Measurements from ENCODE around the gene TMEM255B. TPM values are rescaled to one million over a fixed set of nuclear protein-coding genes. Genes with fewer than 3 reads are reported as not detected.

The TMEM255B gene
- total RNA-seq, 2 donors from 2014 or later: 3.0 to 4.2 TPM

- TF ChIP-seq, protein P1, sequence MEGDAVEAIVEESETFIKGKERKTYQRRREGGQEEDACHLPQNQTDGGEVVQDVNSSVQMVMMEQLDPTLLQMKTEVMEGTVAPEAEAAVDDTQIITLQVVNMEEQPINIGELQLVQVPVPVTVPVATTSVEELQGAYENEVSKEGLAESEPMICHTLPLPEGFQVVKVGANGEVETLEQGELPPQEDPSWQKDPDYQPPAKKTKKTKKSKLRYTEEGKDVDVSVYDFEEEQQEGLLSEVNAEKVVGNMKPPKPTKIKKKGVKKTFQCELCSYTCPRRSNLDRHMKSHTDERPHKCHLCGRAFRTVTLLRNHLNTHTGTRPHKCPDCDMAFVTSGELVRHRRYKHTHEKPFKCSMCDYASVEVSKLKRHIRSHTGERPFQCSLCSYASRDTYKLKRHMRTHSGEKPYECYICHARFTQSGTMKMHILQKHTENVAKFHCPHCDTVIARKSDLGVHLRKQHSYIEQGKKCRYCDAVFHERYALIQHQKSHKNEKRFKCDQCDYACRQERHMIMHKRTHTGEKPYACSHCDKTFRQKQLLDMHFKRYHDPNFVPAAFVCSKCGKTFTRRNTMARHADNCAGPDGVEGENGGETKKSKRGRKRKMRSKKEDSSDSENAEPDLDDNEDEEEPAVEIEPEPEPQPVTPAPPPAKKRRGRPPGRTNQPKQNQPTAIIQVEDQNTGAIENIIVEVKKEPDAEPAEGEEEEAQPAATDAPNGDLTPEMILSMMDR (IDR thresholded peaks at IDR 0.05): no peak
- Histone ChIP-seq H3K4me1 (peaks cover 22% of the 10 kb centered on the region), H3K9me3 (no peaks in the 10 kb centered on the region), H3K27ac (no peak overlapping the region), H3K36me3 (no peaks in the 10 kb centered on the region), H3K9ac (ENCODE audit: low read depth in 2 of 2, low read length in 2 of 2) (peak overlapping the region; percentile 31 to 83), H3K27me3 (no peaks in the 10 kb centered on the region), H3K4me3 (no peak overlapping the region)
- intact Hi-C loops (cut with DNase I): no loop called here
- no peak for DNase-seq
Measured at GRCh38 chr13:113838711-113839201, 79.7 kb downstream of the TMEM255B start.

DNA sequence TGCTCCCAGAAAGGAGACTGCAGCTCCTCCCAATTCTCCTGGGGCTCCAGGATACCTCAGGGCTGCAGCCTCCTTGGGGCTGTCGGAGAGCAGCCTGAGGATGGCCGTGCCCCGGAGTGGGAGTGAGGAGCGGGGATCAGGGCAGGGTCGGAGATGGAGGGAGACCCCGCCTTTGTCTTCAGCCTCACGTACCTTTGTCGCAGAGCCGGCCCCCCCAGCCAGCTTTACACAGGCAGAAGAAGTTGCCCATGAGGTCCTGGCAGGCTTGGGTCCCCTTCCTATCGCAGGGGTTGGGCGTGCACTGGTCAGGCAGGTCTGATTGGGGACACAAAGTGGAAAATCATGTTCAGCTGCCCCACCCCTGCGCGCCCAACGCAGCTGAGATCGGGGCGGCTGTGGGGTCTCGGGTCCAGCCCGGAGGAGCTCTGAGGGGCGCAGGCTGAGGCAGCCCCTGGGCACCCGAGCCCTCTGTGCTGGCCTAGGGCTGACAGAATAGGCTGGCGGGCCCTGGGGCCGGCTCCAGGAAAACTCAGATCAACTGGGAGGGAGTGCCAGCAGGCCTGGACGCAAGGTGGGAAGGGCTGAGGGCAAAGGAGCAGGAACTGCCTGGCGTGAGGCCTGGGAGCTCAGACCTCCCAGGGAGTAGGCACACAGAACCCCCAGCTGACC, 80.6 kb downstream of the TMEM255B start:
- DNase-seq: peak; percentile 76
- Histone ChIP-seq H3K36me3 (no peaks in the 10 kb centered on the region), H3K9ac (ENCODE audit: low read depth in 2 of 2, low read length in 2 of 2) (peak overlapping the region; percentile 68 to 83), H3K4me3 (no peak overlapping the region), H3K9me3 (no peaks in the 10 kb centered on the region), H3K4me1 (peaks cover 22% of the 10 kb centered on the region), H3K27me3 (no peaks in the 10 kb centered on the region), H3K27ac (peak overlapping the region; percentile 58)
- intact Hi-C loops (cut with DNase I): no loop called here
- TF ChIP-seq, protein P1 (IDR thresholded peaks at IDR 0.05): no peak

GRCh38 chr13:113840541-113841352, 81.7 kb downstream of the TMEM255B start:
- Histone ChIP-seq H3K9me3 (no peaks in the 10 kb centered on the region), H3K4me3 (no peak overlapping the region), H3K27me3 (no peaks in the 10 kb centered on the region), H3K36me3 (no peaks in the 10 kb centered on the region), H3K27ac (peak overlapping the region; percentile 58), H3K4me1 (peaks cover 22% of the 10 kb centered on the region), H3K9ac (ENCODE audit: low read depth in 2 of 2, low read length in 2 of 2) (peak overlapping the region in 1 of 2 donors; percentile 83)
- TF ChIP-seq, protein P1 (IDR thresholded peaks at IDR 0.05): no peak
- intact Hi-C loops (cut with DNase I): no loop called here
- no peak for DNase-seq

- Histone ChIP-seq H3K36me3 (no peaks in the 10 kb centered on the region), H3K27ac (no peak overlapping the region), H3K27me3 (no peaks in the 10 kb centered on the region), H3K9ac (ENCODE audit: low read depth in 2 of 2, low read length in 2 of 2) (no peak overlapping the region), H3K4me1 (peaks cover 22% of the 10 kb centered on the region), H3K4me3 (no peak overlapping the region), H3K9me3 (no peaks in the 10 kb centered on the region)
- no peak for DNase-seq
- intact Hi-C loops (cut with DNase I): no loop called here
- TF ChIP-seq, protein P1 (IDR thresholded peaks at IDR 0.05): no peak
Measured at GRCh38 chr13:113841353-113841650, 82.3 kb downstream of the TMEM255B start.

DNA sequence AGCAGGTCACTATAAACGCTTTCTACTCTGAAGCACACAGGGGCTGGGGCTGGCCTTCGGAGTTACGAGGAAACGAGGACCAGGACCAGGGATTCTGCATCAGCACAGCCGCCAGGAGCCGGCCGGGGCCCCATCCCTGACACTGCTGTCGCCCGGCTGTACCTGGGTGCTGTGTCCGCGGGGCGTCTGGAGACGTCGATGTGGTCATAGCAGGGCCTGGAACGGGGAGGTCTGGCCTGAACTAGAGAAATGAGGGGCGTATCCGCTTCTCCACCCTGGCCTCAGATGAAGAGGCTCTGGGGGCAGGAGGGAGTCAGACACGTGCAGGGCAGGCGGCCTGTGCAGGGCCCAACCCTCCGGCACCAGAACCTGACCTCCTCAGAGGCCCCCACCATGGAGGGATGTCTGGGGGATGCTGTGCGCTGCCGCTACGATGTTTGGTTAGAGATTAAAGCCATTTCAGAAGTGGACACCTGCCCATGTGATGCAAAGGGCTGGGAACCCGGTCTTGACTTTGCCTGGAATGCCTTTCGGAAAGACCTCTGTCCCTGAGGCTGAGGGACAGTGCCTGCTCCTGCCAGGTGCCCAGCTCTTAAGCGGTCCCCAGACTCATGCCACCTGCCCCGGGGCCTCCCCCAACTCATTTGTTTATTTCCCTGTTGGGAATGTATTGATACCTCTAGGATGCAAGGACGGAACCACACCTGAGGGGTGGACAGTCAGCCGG, 83.5 kb downstream of the TMEM255B start:
- intact Hi-C loops (cut with DNase I): no loop called here
- TF ChIP-seq, protein P1 (IDR thresholded peaks at IDR 0.05): no peak
- H3K36me3 ChIP-seq: no peaks in the 10 kb centered on the region
- H3K4me1 ChIP-seq: peaks cover 22% of the 10 kb centered on the region
- H3K27me3 ChIP-seq: no peaks in the 10 kb centered on the region
- H3K4me3 ChIP-seq: no peak overlapping the region
- no peaks in the 10 kb centered on the region for H3K9me3 ChIP-seq
- no peak overlapping the region for H3K27ac ChIP-seq
- no peak overlapping the region for H3K9ac ChIP-seq (ENCODE audit: low read depth in 2 of 2, low read length in 2 of 2)
- no peak for DNase-seq
